Naive thymus-derived CD4-positive, alpha-beta T cell (primary cell): ENCODE data around the gene ANXA10. TPM values are rescaled to one million over a fixed set of nuclear protein-coding genes. Genes with fewer than 3 reads are reported as not detected.

ENCODE experiments used
- ATAC-seq: fragments of 150-1000 bp; cut with Tn5 transposase; 2 replicates; pipeline ENCODE4 v1.10.0; 2021; ENCODE audit warnings: mild to moderate bottlenecking, moderate library complexity
- CTCF ChIA-PET: fragments of 350-600 bp; sonication (Branson Sonifier 250); formaldehyde crosslinking; loops from one replicate; lab custom pipeline; 2021; ENCODE audit warnings: antibody characterized with exemption; lab: Charles Lee
- POLR2A ChIA-PET: fragments of 350-600 bp; sonication (Branson Sonifier 250); formaldehyde crosslinking; loops from one replicate; lab custom pipeline; 2021; ENCODE audit warnings: antibody characterized with exemption, inconsistent platforms; lab: Charles Lee
- DNase-seq, 9 donors: peaks; one replicate each; pipeline versions ENCODE4 v3.0.0 to v3.0.0-alpha.2; 2020 to 2022; ENCODE audit warnings: mixed read lengths in 1 of 9
- H3K27ac ChIP-seq: one replicate; pipeline ENCODE4 v1.7.0; 2013; ENCODE audit warnings: mild to moderate bottlenecking, low read depth, low read length, moderate library complexity
- H3K27me3 ChIP-seq, 2 donors: one replicate each; pipeline ENCODE4 v1.7.0; 2013; ENCODE audit warnings: low read length in 2 of 2, mild to moderate bottlenecking in 2 of 2, moderate library complexity in 2 of 2; ENCODE audit not compliant: control insufficient read depth in 2 of 2, insufficient read depth in 2 of 2
- H3K36me3 ChIP-seq, 3 experiments: 1 replicate in 2 of 3; 2 replicates in 1 of 3; pipeline ENCODE4 v1.7.0; 2013; ENCODE audit warnings: low read length in 3 of 3, mild to moderate bottlenecking in 3 of 3, moderate library complexity in 1 of 3; ENCODE audit not compliant: insufficient read depth in 3 of 3, control insufficient read depth in 2 of 3
- H3K4me1 ChIP-seq, 2 donors: one replicate each; pipeline ENCODE4 v1.7.0; 2013; ENCODE audit warnings: low read length in 2 of 2, mild to moderate bottlenecking in 2 of 2, moderate library complexity in 1 of 2; ENCODE audit not compliant: control insufficient read depth in 2 of 2, insufficient read depth in 2 of 2
- H3K4me3 ChIP-seq: 2 replicates; pipeline ENCODE4 v1.7.0; 2013; ENCODE audit warnings: mild to moderate bottlenecking, low read length
- H3K9me3 ChIP-seq, 3 experiments: 1 replicate in 2 of 3; 2 replicates in 1 of 3; pipeline ENCODE4 v1.7.0; 2013; ENCODE audit warnings: low read length in 3 of 3; ENCODE audit not compliant: control insufficient read depth in 2 of 3
- H3K27ac Mint-ChIP-seq, 9 donors: one replicate each; pipeline ENCODE4 v1.8.0; 2020 to 2022; ENCODE audit warnings: mixed read lengths in 9 of 9, mild to moderate bottlenecking in 8 of 9, moderate library complexity in 5 of 9, inconsistent platforms in 2 of 9
- H3K27me3 Mint-ChIP-seq, 5 donors: one replicate each; pipeline ENCODE4 v1.8.0; 2021 to 2022; ENCODE audit warnings: mixed read lengths in 5 of 5, mild to moderate bottlenecking in 1 of 5
- H3K36me3 Mint-ChIP-seq, 5 donors: one replicate each; pipeline ENCODE4 v1.8.0; 2020 to 2022; ENCODE audit warnings: mixed read lengths in 5 of 5, mild to moderate bottlenecking in 3 of 5, inconsistent platforms in 1 of 5
- H3K4me1 Mint-ChIP-seq, 7 donors: one replicate each; pipeline ENCODE4 v1.8.0; 2020 to 2022; ENCODE audit warnings: mixed read lengths in 7 of 7, mild to moderate bottlenecking in 3 of 7, inconsistent platforms in 1 of 7
- H3K4me3 Mint-ChIP-seq, 10 donors: one replicate each; pipeline ENCODE4 v1.8.0; 2020 to 2022; ENCODE audit warnings: mild to moderate bottlenecking in 10 of 10, mixed read lengths in 10 of 10, moderate library complexity in 6 of 10, inconsistent platforms in 2 of 10
- H3K9me3 Mint-ChIP-seq, 11 donors: one replicate each; pipeline ENCODE4 v1.8.0; 2020 to 2022; ENCODE audit warnings: mixed read lengths in 11 of 11, mild to moderate bottlenecking in 4 of 11, inconsistent platforms in 1 of 11, moderate library complexity in 1 of 11
- intact Hi-C, 2 donors: fragments of 100-400 bp; cut with micrococcal nuclease; formaldehyde crosslinking; loops; one replicate each; pipeline ENCODE4 v1.15.1; 2023
- polyA plus RNA-seq, 2 donors: library from polyadenylated mRNA; unstranded; fragments of 300-500 nt; fragmentation: Illumina TruSeq; gene quantifications; one replicate each; pipeline ENCODE4 v1.2.3, GENCODE V29; 2021
- total RNA-seq, 6 experiments: library from RNA in 5 of 6; stranded (reverse) in 5 of 6; gene quantifications; 1 replicate in 5 of 6; 2 replicates in 1 of 6; pipeline ENCODE4 v1.2.3 and lab custom pipeline; 2021 to 2026

Gene ANXA10
- total and polyA plus RNA-seq, 7 experiments from 2014 or later: not detected

DNA sequence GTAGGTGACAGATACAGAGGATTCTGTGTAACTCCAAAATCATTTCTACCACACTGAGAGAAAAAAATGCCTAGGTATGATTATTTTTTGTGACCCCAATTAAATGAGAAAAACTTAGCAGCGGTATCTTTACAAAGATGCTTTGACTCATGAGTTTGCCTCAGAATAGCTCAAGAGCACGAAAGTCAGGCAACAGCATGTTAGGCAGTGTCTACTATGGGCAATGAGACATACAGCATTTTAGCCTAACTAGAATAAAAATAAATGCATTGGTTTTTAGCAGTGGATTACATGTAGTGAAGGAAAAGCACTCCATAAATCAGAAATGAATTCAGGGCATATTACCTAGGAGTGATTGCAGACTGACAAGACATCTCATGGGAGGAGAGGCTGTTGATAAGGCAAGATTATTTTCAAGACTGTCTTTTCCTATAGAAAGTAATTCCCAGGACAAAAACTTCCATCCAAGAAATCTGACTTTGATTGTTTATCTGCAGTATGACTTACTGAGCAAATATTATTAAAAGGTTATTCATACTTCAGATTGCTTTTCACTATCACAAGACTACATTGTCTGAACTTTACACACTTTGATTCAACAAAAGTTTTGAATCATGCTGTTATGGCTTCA lies 3.6 kb downstream of the ANXA10 start:
- Mint-ChIP-seq H3K9me3 (peaks cover 0 to 11% (median 0%) of the 10 kb centered on the region in 11 donors), H3K27ac (no peak overlapping the region), H3K36me3 (no peaks in the 10 kb centered on the region), H3K4me3 (no peak overlapping the region), H3K4me1 (no peaks in the 10 kb centered on the region), H3K27me3 (peaks cover 0 to 4% (median 0%) of the 10 kb centered on the region in 5 donors)
- H3K4me3 ChIP-seq: no peak overlapping the region
- intact Hi-C loops: no loop called here
- ChIA-PET POLR2A (no interaction called here), CTCF (no interaction called here)
- H3K27me3 ChIP-seq: no peaks in the 10 kb centered on the region
- no peak for DNase-seq
- H3K4me1 ChIP-seq: no peaks in the 10 kb centered on the region
- no peaks in the 10 kb centered on the region for H3K9me3 ChIP-seq
- no peak for ATAC-seq
- H3K36me3 ChIP-seq: no peaks in the 10 kb centered on the region
- H3K27ac ChIP-seq: no peak overlapping the region

- H3K36me3 ChIP-seq: no peaks in the 10 kb centered on the region
- Mint-ChIP-seq H3K27ac (no peak overlapping the region), H3K9me3 (peaks cover 0 to 13% (median 1%) of the 10 kb centered on the region in 11 donors), H3K4me1 (no peaks in the 10 kb centered on the region), H3K36me3 (no peaks in the 10 kb centered on the region), H3K27me3 (peaks cover 0 to 4% (median 0%) of the 10 kb centered on the region in 5 donors), H3K4me3 (no peak overlapping the region)
- DNase-seq (no peak), ATAC-seq (no peak)
- no peaks in the 10 kb centered on the region for H3K4me1 ChIP-seq
- CTCF ChIA-PET: no interaction called here
- POLR2A ChIA-PET: no interaction called here
- H3K4me3 ChIP-seq: no peak overlapping the region
- no peaks in the 10 kb centered on the region for H3K27me3 ChIP-seq
- H3K27ac ChIP-seq: no peak overlapping the region
- intact Hi-C loops: no loop called here
- H3K9me3 ChIP-seq: no peaks in the 10 kb centered on the region
Measured at GRCh38 chr4:168096407-168096784, 4.1 kb downstream of the ANXA10 start.

- Mint-ChIP-seq H3K9me3 (peaks cover 0 to 17% (median 3%) of the 10 kb centered on the region in 11 donors), H3K4me3 (no peak overlapping the region), H3K27ac (no peak overlapping the region), H3K4me1 (no peaks in the 10 kb centered on the region), H3K27me3 (peaks cover 0 to 4% (median 0%) of the 10 kb centered on the region in 5 donors), H3K36me3 (no peaks in the 10 kb centered on the region)
- Histone ChIP-seq H3K27me3 (no peaks in the 10 kb centered on the region), H3K4me3 (no peak overlapping the region), H3K27ac (no peak overlapping the region), H3K4me1 (no peaks in the 10 kb centered on the region), H3K9me3 (no peaks in the 10 kb centered on the region), H3K36me3 (no peaks in the 10 kb centered on the region)
- ATAC-seq (no peak), DNase-seq (no peak)
- POLR2A ChIA-PET: no interaction called here
- intact Hi-C loops: no loop called here
- CTCF ChIA-PET: no interaction called here
Measured at GRCh38 chr4:168097161-168097560, 4.8 kb downstream of the ANXA10 start.

DNA sequence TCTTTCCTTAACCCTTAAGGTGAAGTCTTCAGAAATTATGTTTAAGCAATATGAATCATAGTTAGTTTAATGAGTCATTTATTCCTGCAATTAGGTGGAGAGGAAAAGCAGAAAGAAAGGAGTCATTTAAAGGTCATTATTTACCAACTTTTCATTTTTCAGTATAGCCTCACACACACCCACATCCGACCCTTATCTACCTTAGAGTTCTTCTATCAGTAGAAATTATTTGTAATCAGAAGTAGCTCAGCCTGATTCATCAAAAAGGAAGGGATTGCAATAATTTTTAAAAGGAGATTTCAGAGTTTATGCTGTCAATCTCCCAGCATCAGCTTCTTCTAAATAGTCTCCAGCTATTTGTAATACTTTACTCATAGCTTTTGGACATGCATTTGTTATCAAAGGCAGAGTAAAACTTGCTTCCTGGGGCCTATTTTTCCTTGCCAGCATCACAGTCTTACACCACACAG lies 5.9 kb downstream of the ANXA10 start:
- Mint-ChIP-seq H3K4me1 (no peaks in the 10 kb centered on the region), H3K27ac (no peak overlapping the region), H3K36me3 (no peaks in the 10 kb centered on the region), H3K27me3 (peaks cover 0 to 4% (median 0%) of the 10 kb centered on the region in 5 donors), H3K4me3 (no peak overlapping the region), H3K9me3 (peaks cover 0 to 17% (median 3%) of the 10 kb centered on the region in 11 donors)
- no peak for ATAC-seq
- Histone ChIP-seq H3K4me3 (no peak overlapping the region), H3K36me3 (no peaks in the 10 kb centered on the region), H3K27ac (no peak overlapping the region), H3K27me3 (no peaks in the 10 kb centered on the region), H3K9me3 (no peaks in the 10 kb centered on the region), H3K4me1 (no peaks in the 10 kb centered on the region)
- CTCF ChIA-PET: no interaction called here
- POLR2A ChIA-PET: no interaction called here
- no peak for DNase-seq
- intact Hi-C loops: no loop called here

- H3K9me3 Mint-ChIP-seq: peaks cover 0 to 17% (median 3%) of the 10 kb centered on the region in 11 donors
- ChIA-PET CTCF (no interaction called here), POLR2A (no interaction called here)
Measured at GRCh38 chr4:168099195-168099594, 6.9 kb downstream of the ANXA10 start.

DNA sequence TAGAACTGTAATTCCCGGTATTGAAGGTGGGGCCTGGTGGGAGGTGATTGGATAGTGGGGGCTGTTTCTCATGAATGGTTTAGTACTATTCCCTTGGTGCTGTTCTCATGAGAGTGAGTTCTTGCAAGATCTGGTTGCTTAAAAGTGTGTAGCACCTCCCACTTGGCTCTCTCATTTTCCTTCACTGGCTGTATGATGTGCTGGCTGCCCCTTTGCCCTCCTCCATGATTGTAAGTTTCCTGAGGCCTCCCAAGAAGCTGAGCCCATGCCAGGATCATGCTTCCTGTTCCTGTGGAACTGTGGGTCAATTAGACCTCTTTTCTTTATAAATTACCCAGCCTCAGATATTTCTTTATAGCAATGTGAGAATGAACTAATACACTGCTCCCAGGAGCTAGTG lies 8.7 kb downstream of the ANXA10 start:
- Mint-ChIP-seq H3K27me3 (peaks cover 0 to 11% (median 0%) of the 10 kb centered on the region in 5 donors), H3K36me3 (no peaks in the 10 kb centered on the region), H3K27ac (no peak overlapping the region), H3K4me3 (no peak overlapping the region), H3K4me1 (no peaks in the 10 kb centered on the region), H3K9me3 (peaks cover 0 to 17% (median 3%) of the 10 kb centered on the region in 11 donors)
- Histone ChIP-seq H3K36me3 (no peaks in the 10 kb centered on the region), H3K9me3 (no peaks in the 10 kb centered on the region), H3K4me1 (no peaks in the 10 kb centered on the region), H3K27ac (no peak overlapping the region), H3K4me3 (no peak overlapping the region), H3K27me3 (no peaks in the 10 kb centered on the region)
- ATAC-seq (no peak), DNase-seq (no peak)
- intact Hi-C loops: no loop called here
- CTCF ChIA-PET: no interaction called here
- POLR2A ChIA-PET: no interaction called here

More at GRCh38 chr4:168099195-168099594, 6.9 kb downstream of the ANXA10 start:
- H3K27me3 Mint-ChIP-seq: peaks cover 0 to 4% (median 0%) of the 10 kb centered on the region in 5 donors
- H3K4me3 Mint-ChIP-seq: no peak overlapping the region
- intact Hi-C loops: no loop called here
- H3K4me1 ChIP-seq: no peaks in the 10 kb centered on the region
- no peaks in the 10 kb centered on the region for H3K9me3 ChIP-seq
- no peaks in the 10 kb centered on the region for H3K36me3 Mint-ChIP-seq
- no peak for DNase-seq
- H3K27me3 ChIP-seq: no peaks in the 10 kb centered on the region
- no peak for ATAC-seq
- no peak overlapping the region for H3K4me3 ChIP-seq
- no peaks in the 10 kb centered on the region for H3K36me3 ChIP-seq
- no peak overlapping the region for H3K27ac ChIP-seq
- no peak overlapping the region for H3K27ac Mint-ChIP-seq
- H3K4me1 Mint-ChIP-seq: no peaks in the 10 kb centered on the region

GRCh38 chr4:168102403-168102802 lies 10.1 kb downstream of the ANXA10 start:
- H3K27ac ChIP-seq: no peak overlapping the region
- Mint-ChIP-seq H3K36me3 (no peaks in the 10 kb centered on the region), H3K4me1 (no peaks in the 10 kb centered on the region), H3K27me3 (peaks cover 0 to 7% (median 0%) of the 10 kb centered on the region in 5 donors), H3K27ac (no peak overlapping the region), H3K9me3 (peaks cover 0 to 13% (median 3%) of the 10 kb centered on the region in 11 donors), H3K4me3 (no peak overlapping the region)
- no peaks in the 10 kb centered on the region for H3K4me1 ChIP-seq
- no peaks in the 10 kb centered on the region for H3K36me3 ChIP-seq
- POLR2A ChIA-PET: no interaction called here
- CTCF ChIA-PET: no interaction called here
- ATAC-seq: no peak
- intact Hi-C loops: no loop called here
- no peaks in the 10 kb centered on the region for H3K9me3 ChIP-seq
- no peak for DNase-seq
- no peak overlapping the region for H3K4me3 ChIP-seq
- no peaks in the 10 kb centered on the region for H3K27me3 ChIP-seq
